RWPE2 (cell line): ENCODE measurements around the gene HOXD9.

Experiments used
- ATAC-seq: fragments of 200-7000 bp; cut with Tn5 transposase; 3 replicates; pipeline ENCODE4 v1.9.1; 2021; ENCODE audit warnings: low read depth
- DNase-seq: peaks from one replicate; pipeline ENCODE4 v3.0.0-alpha.2; 2020; ENCODE audit warnings: low spot score
- H3K27ac ChIP-seq: fragments of 450-650 bp; 2 replicates; pipeline ENCODE4 v1.5.1; 2017; ENCODE audit warnings: mild to moderate bottlenecking; ENCODE audit not compliant: poor library complexity, severe bottlenecking
- H3K27me3 ChIP-seq: fragments of 250-450 bp; sonication (Bioruptor Pico); 2 replicates; pipeline ENCODE4 v1.5.1; 2021; ENCODE audit warnings: mild to moderate bottlenecking, moderate library complexity; ENCODE audit not compliant: insufficient read depth, poor library complexity, severe bottlenecking
- H3K36me3 ChIP-seq: fragments of 250-450 bp; sonication (Bioruptor Pico); 2 replicates; pipeline ENCODE4 v1.5.1; 2020; ENCODE audit warnings: low read depth, mild to moderate bottlenecking, moderate library complexity
- H3K4me1 ChIP-seq: fragments of 250-450 bp; sonication (Bioruptor Pico); 2 replicates; pipeline ENCODE4 v1.5.1; 2021; ENCODE audit warnings: mild to moderate bottlenecking, moderate library complexity; ENCODE audit not compliant: insufficient read depth, poor library complexity, severe bottlenecking
- H3K4me3 ChIP-seq: fragments of 250-450 bp; sonication (Bioruptor Pico); 2 replicates; pipeline ENCODE4 v1.5.1; 2021; ENCODE audit warnings: mild to moderate bottlenecking, moderate library complexity; ENCODE audit not compliant: severe bottlenecking
- H3K9me3 ChIP-seq: fragments of 250-450 bp; sonication (Bioruptor Pico); 2 replicates; pipeline ENCODE4 v1.5.1; 2021; ENCODE audit warnings: mild to moderate bottlenecking, moderate library complexity; ENCODE audit not compliant: severe bottlenecking
- CTCF ChIP-seq: fragments of 450-650 bp; IDR thresholded peaks from one replicate; pipeline ENCODE4 v1.5.1; 2017; ENCODE audit warnings: mild to moderate bottlenecking, moderate library complexity; ENCODE audit not compliant: poor library complexity, severe bottlenecking

The HOXD9 gene

GRCh38 chr2:176129813-176130146 is 7.3 kb downstream of the HOXD9 start:
- H3K9me3 ChIP-seq, result no peaks in the 10 kb centered on the region
- no peak for TF ChIP-seq CTCF
- H3K36me3 ChIP-seq, result no peaks in the 10 kb centered on the region
- peak overlapping the region; percentile 96 for H3K4me3 ChIP-seq
- H3K27me3 ChIP-seq, result no peaks in the 10 kb centered on the region
- peak; percentile 9; the same call in 2 of the 3 replicates for ATAC-seq
- peak overlapping the region; percentile 65 for H3K27ac ChIP-seq
- peaks cover 5% of the 10 kb centered on the region for H3K4me1 ChIP-seq
- no peak for DNase-seq

- peak overlapping the region; percentile 96 for H3K4me3 ChIP-seq
- no peaks in the 10 kb centered on the region for H3K9me3 ChIP-seq
- TF ChIP-seq CTCF, result peak; percentile 9
- peaks cover 9% of the 10 kb centered on the region for H3K4me1 ChIP-seq
- H3K27ac ChIP-seq, result peak overlapping the region; percentile 65
- no peaks in the 10 kb centered on the region for H3K27me3 ChIP-seq
- DNase-seq (no peak), ATAC-seq (peak; percentile 59)
- H3K36me3 ChIP-seq, result no peaks in the 10 kb centered on the region
Observed at GRCh38 chr2:176130147-176130956, 7.8 kb downstream of the HOXD9 start.

DNA sequence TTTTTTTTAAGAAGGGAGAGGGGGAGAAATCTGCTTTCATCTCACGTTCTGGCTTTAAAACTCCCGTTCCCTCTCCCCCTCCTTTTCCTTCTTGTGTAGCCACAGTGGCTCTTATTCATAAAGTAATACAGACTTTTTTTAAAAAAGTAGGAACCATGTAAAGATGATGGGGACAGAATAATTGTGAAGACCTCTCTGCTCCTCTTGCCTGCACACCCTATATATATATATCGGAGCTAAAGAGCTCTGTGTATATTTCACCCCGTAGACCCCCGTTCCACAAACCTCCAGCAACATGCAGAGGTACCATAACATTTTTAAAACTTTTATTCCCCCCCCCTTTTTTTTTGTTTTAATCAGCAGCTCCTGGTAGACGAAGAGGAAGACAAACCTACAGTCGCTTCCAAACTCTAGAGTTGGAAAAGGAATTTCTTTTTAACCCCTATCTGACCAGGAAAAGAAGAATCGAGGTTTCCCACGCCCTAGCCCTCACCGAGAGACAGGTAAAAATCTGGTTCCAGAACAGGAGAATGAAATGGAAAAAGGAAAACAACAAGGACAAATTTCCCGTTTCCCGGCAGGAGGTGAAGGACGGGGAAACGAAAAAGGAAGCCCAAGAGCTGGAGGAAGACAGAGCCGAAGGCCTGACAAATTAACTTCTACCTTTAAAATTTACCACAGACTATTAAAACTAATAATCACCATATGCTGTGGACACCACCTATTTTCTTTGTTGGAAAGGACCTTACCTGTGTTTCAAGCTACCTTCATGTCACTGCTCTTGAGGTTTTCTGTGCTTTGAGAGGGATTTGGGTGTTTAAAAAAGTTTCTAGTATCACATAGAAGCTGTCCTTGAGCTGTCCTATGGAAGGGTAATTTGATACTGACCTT is 8.7 kb downstream of the HOXD9 start:
- TF ChIP-seq CTCF, result no peak
- Histone ChIP-seq H3K27ac (peak overlapping the region; percentile 65), H3K4me3 (peak overlapping the region; percentile 96), H3K4me1 (peaks cover 16% of the 10 kb centered on the region), H3K27me3 (no peaks in the 10 kb centered on the region), H3K9me3 (no peaks in the 10 kb centered on the region), H3K36me3 (no peaks in the 10 kb centered on the region)
- DNase-seq (no peak), ATAC-seq (no peak)

DNA sequence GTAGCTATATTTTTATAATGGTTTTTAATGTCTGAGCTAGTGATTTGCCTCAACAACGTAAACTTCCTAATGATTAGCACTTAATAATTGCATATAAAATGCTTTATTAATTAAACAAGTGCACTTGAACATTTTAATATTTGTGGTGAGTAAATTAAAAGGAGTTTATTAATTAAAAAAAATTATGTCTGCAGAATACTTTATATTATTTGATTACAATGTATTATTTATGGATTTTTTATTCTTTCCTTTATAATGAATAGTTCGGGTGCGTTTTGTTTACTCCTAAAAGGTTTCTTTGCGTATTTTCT is 9.3 kb downstream of the HOXD9 start:
- Histone ChIP-seq H3K27me3 (no peaks in the 10 kb centered on the region), H3K36me3 (no peaks in the 10 kb centered on the region), H3K9me3 (no peaks in the 10 kb centered on the region), H3K4me3 (no peak overlapping the region), H3K27ac (no peak overlapping the region), H3K4me1 (peaks cover 15% of the 10 kb centered on the region)
- DNase-seq (no peak), ATAC-seq (no peak)
- no peak for TF ChIP-seq CTCF
